Measurements from ENCODE around the gene HDHD3.
"Not testable (repeated sequence)": the region's sequence is repeated elsewhere in the genome, so short reads cannot be mapped to it uniquely, and the experiment has no call there.

Gene HDHD3, protein sequence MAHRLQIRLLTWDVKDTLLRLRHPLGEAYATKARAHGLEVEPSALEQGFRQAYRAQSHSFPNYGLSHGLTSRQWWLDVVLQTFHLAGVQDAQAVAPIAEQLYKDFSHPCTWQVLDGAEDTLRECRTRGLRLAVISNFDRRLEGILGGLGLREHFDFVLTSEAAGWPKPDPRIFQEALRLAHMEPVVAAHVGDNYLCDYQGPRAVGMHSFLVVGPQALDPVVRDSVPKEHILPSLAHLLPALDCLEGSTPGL

DNA sequence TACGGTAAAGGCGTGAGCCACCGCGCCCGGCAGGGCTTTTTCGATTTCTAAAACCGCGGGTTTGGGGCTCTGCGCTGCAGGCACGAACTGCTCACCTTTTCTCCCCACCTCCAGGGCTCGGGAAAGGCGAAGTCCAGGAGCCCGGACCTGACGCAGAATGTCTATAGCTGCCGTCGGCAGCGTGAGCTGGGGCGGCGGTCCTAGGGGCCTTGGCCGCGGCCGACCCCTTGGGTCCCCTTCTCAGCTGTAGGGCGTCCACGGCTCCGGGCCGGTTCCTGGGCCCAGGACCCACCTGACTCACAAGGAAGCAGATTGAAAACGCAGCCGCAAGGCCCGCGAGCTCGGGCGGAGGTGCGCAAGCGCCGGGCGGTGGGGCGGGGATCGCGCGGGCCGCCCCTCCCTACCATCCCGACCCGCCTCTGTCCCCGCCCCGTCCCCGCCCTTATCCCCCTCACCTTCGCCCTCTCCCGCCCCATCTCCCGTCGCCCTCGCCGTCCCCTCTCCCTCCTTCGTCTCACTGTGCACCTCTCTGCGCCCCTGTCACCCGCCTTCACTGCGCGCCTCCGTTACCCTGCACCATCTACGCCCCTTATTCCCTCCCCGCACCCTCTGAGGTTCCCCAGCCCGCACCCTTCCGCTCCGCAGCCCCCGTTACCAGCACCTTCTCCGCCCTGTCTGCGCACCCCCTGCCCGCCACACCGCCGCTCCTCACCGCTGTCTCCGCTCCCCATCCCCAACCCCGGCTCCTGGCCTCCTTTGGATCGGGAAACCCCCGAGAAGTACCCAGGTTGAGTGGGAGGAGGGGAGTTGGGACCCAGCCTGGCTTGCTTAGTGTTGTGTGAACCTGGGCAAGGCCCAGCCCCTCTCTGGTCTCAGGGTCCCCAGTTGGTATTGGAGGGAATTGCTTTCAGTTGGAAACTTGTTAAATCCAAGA lies at the start of gene HDHD3:
HDHD3 (minus strand) TSS at position 353 of the 934 bp plus-strand sequence. CDS start 2,632 bp downstream, outside the sequence.
- peak within 1 kb of the TSS; percentile 77 for H3K27ac Mint-ChIP-seq
- H3K9me3 Mint-ChIP-seq: no peaks in the 10 kb centered on the region
- H3K4me1 Mint-ChIP-seq: peaks cover 10% of the 10 kb centered on the region
- peak within 1 kb of the TSS; percentile 74 for H3K4me3 Mint-ChIP-seq
- no peaks in the 10 kb centered on the region for H3K27me3 Mint-ChIP-seq
- H3K36me3 Mint-ChIP-seq: no peaks in the 10 kb centered on the region

DNA sequence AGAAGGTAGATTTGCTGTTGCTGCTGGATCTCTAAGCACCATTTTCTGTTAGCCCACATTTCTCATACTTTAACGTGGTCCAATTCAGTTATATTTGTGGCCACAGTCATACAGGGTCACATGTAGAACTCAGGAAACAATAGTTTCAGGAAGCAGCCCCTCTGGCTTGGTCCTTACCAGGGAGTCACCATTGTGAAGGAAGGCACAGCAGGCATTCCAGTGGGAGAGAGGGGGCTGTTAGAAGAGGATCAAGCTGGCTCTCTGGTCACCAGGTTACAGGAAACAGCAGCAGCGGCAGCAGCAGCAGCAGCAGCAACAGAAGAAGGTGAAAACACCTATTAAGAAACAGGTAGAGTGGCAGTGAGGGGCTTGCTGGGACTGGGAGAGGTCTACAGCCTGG lies 48.3 kb upstream of the HDHD3 start:
- Mint-ChIP-seq H3K4me3 (no peak overlapping the region), H3K27ac (no peak overlapping the region), H3K4me1 (no peaks in the 10 kb centered on the region), H3K27me3 (peaks cover 3% of the 10 kb centered on the region), H3K36me3 (no peaks in the 10 kb centered on the region), H3K9me3 (no peaks in the 10 kb centered on the region)

DNA sequence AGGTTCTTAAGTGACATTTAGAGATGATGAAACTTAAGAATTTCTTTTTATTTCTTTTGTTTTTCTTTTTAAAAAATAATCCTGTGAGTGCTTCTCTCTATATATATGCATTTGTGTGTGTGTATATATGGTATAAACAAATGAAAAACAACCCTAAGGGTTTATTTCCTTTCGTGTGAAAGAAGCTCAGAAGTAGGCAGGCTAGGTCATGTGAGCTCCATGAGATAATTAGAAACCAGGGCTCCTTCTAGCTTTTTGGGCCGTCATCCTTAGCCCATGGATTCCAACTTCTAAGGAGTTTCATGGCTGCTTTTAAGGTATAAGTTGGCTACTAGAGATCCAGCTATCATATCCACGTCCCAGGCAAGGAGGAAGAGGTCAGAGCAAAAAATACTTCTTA lies 44.9 kb upstream of the HDHD3 start:
- H3K4me3 Mint-ChIP-seq: no peak overlapping the region
- H3K4me1 Mint-ChIP-seq: no peaks in the 10 kb centered on the region
- H3K27ac Mint-ChIP-seq: no peak overlapping the region
- no peaks in the 10 kb centered on the region for H3K36me3 Mint-ChIP-seq
- H3K27me3 Mint-ChIP-seq: peaks cover 3% of the 10 kb centered on the region
- no peaks in the 10 kb centered on the region for H3K9me3 Mint-ChIP-seq

DNA sequence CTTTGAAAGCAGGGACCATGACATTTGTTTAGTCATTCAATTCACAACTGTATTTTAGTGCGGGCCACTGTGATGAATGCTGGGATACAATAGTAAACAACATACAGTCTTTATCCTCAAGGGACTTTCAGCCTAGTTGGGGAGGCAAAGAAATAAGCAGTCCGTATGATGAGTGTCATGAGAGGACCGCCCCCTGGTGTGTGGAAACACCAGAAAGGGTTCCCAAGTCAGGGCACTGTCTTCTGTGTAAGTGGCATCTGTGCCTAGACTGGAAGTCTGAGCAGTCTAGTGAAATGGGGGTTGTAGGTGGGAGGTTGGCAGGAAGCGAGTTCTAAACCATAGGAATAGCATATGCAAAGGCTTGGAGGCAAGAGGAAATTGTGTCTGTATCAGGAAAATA lies 40.6 kb upstream of the HDHD3 start:
- H3K27ac Mint-ChIP-seq: no peak overlapping the region
- H3K27me3 Mint-ChIP-seq: no peaks in the 10 kb centered on the region
- H3K4me1 Mint-ChIP-seq: no peaks in the 10 kb centered on the region
- H3K36me3 Mint-ChIP-seq: no peaks in the 10 kb centered on the region
- H3K9me3 Mint-ChIP-seq: no peaks in the 10 kb centered on the region
- H3K4me3 Mint-ChIP-seq: no peak overlapping the region

DNA sequence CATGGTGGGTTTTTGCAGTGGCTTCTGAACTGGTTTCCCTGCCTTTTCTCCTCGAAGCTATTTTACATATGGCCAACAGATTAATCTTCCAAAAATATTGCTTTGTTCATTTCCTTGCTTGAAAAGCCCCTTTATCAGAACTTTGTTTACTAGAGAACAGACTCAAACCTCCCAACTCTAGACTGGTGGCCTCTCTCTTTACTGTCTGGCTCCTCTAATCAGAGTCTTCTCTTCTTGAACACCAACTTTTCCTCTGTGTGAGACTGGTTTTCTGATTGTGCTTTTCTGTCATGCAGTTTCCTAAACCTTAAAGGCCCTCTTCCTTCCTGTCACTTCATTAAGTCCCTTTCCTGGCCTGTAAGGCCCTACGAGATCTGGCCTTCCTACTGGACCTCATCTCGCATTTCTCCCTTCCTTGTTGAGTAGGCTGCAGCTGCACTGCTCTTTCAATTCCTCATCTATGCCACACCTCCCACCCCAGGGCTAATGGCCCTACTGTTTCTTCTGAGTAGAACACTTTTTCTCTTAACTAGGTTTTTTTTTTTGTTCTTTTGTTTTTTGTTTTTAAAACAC lies 39.4 kb upstream of the HDHD3 start:
- Mint-ChIP-seq H3K4me3 (no peak overlapping the region), H3K27me3 (no peaks in the 10 kb centered on the region), H3K9me3 (no peaks in the 10 kb centered on the region), H3K36me3 (no peaks in the 10 kb centered on the region), H3K27ac (no peak overlapping the region), H3K4me1 (no peaks in the 10 kb centered on the region)

DNA sequence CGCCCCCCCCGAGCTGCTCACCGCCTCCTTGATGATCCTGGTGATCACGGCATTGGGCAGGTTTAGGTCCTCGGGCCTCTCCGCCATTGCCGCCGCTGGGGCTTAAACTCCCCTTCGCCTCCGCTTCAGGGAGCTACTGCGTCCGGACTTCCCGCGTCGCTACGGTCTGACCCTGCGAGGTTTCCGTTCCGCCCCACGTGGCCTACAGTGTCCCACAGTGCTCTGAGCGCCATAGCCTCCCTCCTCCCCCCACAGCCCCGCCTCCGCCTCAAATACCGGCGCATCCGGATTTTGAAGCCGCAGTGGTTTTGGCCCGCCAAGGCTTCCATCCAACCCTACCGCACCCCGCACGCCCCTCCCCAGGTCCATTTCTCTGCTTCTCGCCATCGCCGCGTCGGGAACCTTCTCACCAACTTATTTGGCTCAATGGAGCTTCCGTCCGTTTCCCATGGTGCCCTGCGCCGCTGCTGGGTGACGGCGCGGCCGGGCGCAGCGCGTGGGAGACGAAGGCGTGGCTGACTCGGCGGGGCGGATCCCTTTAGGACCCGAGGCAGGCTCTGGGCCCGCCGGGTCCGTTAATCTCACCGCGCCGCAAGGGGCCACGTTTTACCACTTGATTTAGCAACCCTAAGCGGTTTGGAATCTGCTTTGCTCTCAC lies 33.5 kb upstream of the HDHD3 start, which contains the start of the genes C9orf43 and POLE3:
C9orf43 (plus strand) TSS at position 541 of the 658 bp plus-strand sequence. CDS start 2,747 bp downstream, outside the sequence.
POLE3 (minus strand) TSS at position 469 of the 658 bp plus-strand sequence; CDS start at position 87, 382 bp downstream.
- H3K4me3 Mint-ChIP-seq: peak within 1 kb of the TSS; percentile 90
- H3K36me3 Mint-ChIP-seq: peaks cover 16% of the 10 kb centered on the region
- H3K27ac Mint-ChIP-seq: peak within 1 kb of the TSS; percentile 99
- peaks cover 27% of the 10 kb centered on the region for H3K4me1 Mint-ChIP-seq
- no peaks in the 10 kb centered on the region for H3K9me3 Mint-ChIP-seq
- no peaks in the 10 kb centered on the region for H3K27me3 Mint-ChIP-seq

DNA sequence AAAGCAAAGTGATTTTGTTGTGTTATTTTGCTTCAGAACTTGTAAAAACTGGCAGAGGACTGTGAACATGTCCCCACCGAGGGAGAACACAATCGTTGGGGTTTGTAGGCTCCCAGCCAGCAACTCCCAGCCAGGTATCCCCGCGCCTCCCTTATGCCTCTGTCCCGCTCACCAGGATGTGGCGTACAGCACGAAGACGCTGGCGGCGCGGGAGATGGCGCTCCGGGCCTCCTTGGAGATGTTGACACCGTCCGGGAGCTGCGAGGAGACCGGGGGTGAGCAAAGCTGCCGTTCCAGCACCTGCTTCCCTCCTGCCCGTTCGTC lies 33.1 kb upstream of the HDHD3 start:
- Mint-ChIP-seq H3K4me3 (peak overlapping the region; percentile 90), H3K27ac (peak overlapping the region; percentile 99), H3K27me3 (no peaks in the 10 kb centered on the region), H3K36me3 (peaks cover 16% of the 10 kb centered on the region), H3K4me1 (peaks cover 27% of the 10 kb centered on the region), H3K9me3 (no peaks in the 10 kb centered on the region)

DNA sequence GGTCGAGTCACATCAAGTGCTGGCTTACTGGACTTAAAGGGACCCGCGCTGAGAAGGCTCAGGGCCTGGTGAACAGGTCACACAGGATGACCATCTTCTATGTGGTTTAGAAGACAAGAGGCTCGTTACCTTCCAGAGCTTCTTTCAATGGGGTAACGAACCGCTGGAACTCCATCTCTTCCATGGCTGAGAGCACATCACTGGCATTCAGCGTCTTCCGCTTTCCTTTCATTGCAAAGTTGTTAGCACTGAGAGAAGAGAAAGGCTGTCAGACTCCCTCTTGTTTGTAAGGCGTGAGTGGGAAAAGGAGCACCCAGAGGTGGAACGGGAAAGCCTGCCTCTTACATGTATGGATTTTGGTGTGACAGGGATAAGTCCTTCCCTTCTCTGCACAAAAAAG lies 32.7 kb upstream of the HDHD3 start:
- H3K36me3 Mint-ChIP-seq: peaks cover 16% of the 10 kb centered on the region
- peak overlapping the region; percentile 90 for H3K4me3 Mint-ChIP-seq
- H3K27me3 Mint-ChIP-seq: no peaks in the 10 kb centered on the region
- peaks cover 27% of the 10 kb centered on the region for H3K4me1 Mint-ChIP-seq
- H3K9me3 Mint-ChIP-seq: no peaks in the 10 kb centered on the region
- peak overlapping the region; percentile 99 for H3K27ac Mint-ChIP-seq

DNA sequence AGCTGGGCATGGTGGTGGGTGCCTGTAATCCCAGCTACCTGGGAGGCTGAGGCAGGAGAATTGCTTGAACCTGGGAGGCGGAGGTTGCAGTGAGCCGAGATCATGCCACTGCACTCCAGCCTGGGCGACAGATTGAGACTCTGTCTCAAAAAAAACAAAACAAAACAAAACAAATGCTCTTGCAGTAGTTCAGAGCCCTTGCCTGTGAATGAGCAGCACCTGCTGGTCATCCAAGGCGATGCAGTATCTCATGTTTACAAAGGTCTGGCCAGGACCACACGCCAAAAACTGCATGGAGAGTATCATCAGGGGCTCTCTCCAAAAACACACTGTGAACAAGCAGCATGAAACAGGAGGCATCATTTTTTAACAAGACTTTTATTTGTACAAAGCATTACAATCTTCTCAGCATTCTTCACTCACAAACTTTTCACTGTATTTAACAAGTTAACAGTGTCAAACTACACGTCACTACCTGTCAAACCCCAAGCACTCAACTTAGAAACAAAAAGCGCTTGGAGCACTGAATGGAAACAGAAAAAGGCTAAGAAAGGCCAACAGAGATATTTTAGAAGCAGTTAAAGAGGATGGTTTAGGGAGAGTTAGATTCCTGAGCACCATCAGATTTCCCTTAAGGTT lies 30.2 kb upstream of the HDHD3 start:
- not testable (repeated sequence) for H3K27me3 Mint-ChIP-seq, H3K9me3 Mint-ChIP-seq
- Mint-ChIP-seq H3K27ac (peak overlapping the region; percentile 60), H3K4me1 (peaks cover 27% of the 10 kb centered on the region), H3K36me3 (peaks cover 16% of the 10 kb centered on the region), H3K4me3 (peak overlapping the region; percentile 90)

DNA sequence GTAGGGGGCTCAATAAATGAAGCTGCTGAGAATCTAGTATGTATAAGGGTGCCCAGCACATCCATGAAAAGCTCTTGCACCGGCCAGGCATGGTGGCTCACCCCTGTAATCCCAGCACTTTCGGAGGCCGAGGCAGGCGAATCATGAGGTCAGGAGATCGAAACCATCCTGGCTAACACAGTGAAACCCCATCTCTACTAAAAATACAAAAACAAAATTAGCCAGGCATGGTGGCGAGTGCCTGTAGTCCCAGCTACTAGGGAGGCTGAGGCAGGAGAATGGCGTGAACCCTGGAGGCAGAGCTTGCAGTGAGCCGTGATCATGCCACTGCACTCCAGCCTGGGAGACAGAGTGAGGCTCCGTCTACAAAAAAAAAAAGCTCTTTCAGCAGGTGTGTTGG lies 29.6 kb upstream of the HDHD3 start:
- not testable (repeated sequence) for H3K27me3 Mint-ChIP-seq, H3K27ac Mint-ChIP-seq, H3K4me3 Mint-ChIP-seq, H3K9me3 Mint-ChIP-seq
- peaks cover 16% of the 10 kb centered on the region for H3K36me3 Mint-ChIP-seq
- H3K4me1 Mint-ChIP-seq: peaks cover 33% of the 10 kb centered on the region

DNA sequence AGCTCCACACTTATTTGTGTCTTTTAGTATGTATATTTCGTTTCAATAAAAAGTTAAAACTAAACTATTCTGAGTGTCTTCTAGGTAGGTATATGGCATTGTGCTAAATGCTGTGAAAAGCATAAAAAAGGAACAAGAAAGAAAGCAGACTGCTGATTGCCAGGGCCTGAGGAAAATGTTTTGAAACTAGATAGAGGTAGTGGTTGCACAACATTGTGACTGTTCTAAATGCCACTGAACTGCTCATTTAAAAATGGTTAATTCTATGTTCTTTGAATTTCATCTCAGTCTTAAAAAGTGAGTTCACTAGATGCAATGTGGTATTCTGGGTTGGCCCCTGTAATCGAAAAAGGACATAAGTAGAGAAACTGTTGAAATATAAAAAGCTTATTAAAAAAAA lies 26.9 kb upstream of the HDHD3 start:
- no peaks in the 10 kb centered on the region for H3K27me3 Mint-ChIP-seq
- no peak overlapping the region for H3K27ac Mint-ChIP-seq
- peaks cover 43% of the 10 kb centered on the region for H3K4me1 Mint-ChIP-seq
- no peaks in the 10 kb centered on the region for H3K9me3 Mint-ChIP-seq
- H3K36me3 Mint-ChIP-seq: peaks cover 10% of the 10 kb centered on the region
- H3K4me3 Mint-ChIP-seq: no peak overlapping the region

DNA sequence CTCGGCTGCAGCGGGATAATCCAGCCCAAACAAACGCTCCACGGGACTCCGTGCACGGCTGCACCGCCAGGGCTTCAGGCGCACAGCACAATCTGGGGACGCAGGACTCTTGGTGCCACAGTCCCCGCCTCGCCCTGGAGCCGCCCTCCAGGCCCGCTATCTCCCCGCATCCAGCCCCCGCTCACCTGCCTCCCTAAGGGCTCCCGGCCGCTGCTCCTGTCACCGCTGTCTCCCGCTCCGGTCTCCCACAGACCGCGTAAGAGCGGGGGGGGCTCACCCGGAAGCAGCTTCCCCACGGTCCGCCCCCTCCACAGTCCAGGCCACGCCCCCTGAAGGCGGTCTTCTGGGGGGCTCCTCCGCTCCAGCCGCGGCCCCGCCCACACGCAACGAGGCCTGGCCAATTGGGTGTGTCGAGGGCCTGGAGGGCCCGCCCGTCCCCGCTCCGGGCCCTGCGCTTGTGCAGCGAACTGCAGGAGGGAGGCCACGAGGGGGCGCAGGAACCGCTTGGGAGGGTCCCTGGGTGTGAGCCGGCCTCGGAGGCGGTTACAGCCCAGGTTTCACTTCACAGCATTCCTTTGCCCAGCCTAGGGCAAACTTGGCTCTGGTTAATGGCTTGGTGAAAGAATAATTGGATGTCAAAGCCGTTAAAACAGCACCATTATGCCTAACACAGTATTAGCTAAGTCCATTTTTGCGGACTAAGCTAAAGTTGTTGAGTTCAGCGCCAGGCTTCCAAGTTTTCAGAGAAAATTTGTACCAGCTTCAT lies 24.4 kb upstream of the HDHD3 start, which contains the start of gene ALAD:
ALAD (minus strand) TSS at position 258 of the 766 bp plus-strand sequence. CDS start 7,725 bp downstream, outside the sequence.
- Mint-ChIP-seq H3K4me1 (peaks cover 24% of the 10 kb centered on the region), H3K4me3 (peak within 1 kb of the TSS; percentile 93)

DNA sequence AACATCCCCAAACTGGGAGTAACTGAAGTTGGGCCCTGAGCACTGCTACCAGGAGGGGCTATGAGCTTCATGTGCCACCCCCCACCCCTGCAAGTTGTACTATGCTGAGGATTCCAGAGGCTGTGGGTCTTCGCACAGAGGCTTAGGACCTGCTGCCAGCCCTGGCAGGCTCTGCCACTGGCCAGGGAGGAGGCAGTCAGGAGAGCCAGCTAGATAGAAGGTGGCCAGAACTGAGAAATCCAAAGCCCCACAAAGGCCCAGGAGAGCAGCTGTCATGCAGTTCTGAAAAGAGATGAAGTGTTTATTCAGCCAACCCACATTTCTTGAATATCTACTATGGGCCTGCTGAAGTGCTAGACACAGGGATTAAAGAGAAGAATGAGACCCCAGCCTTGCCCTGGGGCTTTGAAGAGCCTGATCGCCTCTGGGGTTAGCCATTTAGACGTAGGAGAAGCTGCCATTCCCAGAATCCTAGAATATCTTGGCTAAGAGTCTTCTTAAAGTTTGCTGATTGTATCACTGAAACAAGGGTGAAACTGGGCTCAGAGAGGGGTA lies 22.9 kb upstream of the HDHD3 start:
- H3K4me3 Mint-ChIP-seq: peak overlapping the region; percentile 72
- H3K27me3 Mint-ChIP-seq: no peaks in the 10 kb centered on the region
- peaks cover 2% of the 10 kb centered on the region for H3K36me3 Mint-ChIP-seq
- no peaks in the 10 kb centered on the region for H3K9me3 Mint-ChIP-seq
- H3K27ac Mint-ChIP-seq: peak overlapping the region; percentile 55
- H3K4me1 Mint-ChIP-seq: peaks cover 29% of the 10 kb centered on the region

More for the DNA sequence above, 24.4 kb upstream of the HDHD3 start, which contains the start of gene ALAD:
- Mint-ChIP-seq H3K27ac (peak within 1 kb of the TSS; percentile 36), H3K9me3 (no peaks in the 10 kb centered on the region), H3K27me3 (no peaks in the 10 kb centered on the region), H3K36me3 (no peaks in the 10 kb centered on the region)

DNA sequence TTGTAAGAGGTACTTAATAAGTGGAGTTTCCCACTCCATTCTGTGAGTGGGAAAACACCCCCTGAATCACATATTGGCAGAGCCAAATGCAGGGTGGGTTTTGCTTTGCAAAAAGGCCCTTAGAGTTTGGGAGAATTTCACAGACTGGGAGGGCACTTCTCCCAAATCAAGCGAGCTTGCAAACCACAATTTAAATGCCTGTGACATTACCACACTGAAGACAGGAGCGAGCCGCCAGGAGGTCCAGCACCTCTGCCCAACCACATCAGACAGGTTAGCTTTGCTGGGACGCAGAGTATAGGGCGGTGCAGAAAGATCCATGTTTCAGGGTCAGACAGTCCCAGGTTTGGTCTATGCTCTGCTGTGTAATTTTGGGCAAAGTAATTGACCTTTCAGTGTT lies 22.0 kb upstream of the HDHD3 start:
- peak overlapping the region; percentile 72 for H3K4me3 Mint-ChIP-seq
- H3K4me1 Mint-ChIP-seq: peaks cover 29% of the 10 kb centered on the region

More for the DNA sequence above, 22.0 kb upstream of the HDHD3 start:
- no peaks in the 10 kb centered on the region for H3K27me3 Mint-ChIP-seq
- no peaks in the 10 kb centered on the region for H3K9me3 Mint-ChIP-seq
- peaks cover 2% of the 10 kb centered on the region for H3K36me3 Mint-ChIP-seq
- H3K27ac Mint-ChIP-seq: no peak overlapping the region
